ENCODE measurements around the gene ZFP36. TPM values are rescaled to one million over a fixed set of nuclear protein-coding genes. Genes with fewer than 3 reads are reported as not detected.
"Not testable (repeated sequence)": the region's sequence is repeated elsewhere in the genome, so short reads cannot be mapped to it uniquely, and the experiment has no call there.

Gene ZFP36
- total and polyA plus RNA-seq, 2 donors (not counting 1 experiment from before 2014, with no cell fraction given): 5.6 to 11.4 TPM

DNA sequence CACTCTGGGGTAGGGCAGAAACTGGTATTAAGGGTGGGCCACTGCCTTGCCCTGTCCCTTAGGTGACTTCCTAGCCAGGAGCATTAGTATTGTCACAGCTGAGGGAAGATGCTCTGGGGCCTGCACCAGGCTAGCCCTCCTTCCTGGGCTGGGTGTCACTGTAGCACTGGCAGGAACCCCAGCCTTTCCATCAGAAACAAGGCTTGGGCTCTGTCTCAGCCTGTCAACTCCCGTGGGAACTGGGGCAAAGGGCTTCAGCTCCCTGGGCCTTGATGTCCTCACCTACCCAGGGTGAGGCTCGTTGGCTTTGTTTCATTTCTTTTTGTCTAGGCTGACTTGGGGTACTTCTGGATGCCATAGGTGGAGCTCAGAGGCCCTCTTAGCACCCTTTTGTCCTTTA lies 33.7 kb upstream of the ZFP36 start:
- peaks cover 4% of the 10 kb centered on the region for H3K79me2 ChIP-seq (ENCODE audit: control insufficient read depth, insufficient read depth, low read length)
- H3K9ac ChIP-seq (ENCODE audit: insufficient read depth, low read length): peak overlapping the region; percentile 29
- peak overlapping the region; percentile 30 for H3K4me2 ChIP-seq (ENCODE audit: extremely low read depth, insufficient read depth, low read length)

DNA sequence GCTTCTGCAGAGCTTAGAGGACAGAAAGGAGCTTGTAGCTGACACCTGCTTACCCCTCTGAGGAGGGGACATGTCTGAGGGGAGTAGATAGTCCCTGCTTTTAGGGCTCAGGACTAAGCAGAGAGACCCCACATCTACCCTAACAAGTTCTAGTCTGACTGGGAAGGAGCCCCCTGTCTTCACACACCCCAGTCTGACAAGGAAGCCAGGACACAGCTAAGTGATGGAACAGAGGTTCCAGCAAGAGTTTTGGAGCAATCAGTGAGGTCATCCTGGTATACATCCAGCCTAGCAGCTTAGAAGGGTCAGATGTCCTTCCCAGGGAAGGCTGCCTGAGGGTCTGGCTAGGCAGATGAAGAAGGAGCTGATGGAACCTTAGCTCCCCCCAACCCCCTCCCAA lies 30.7 kb upstream of the ZFP36 start:
- H3K9me3 ChIP-seq (ENCODE audit: control insufficient read depth, insufficient read depth, low read depth, low read length): no peaks in the 10 kb centered on the region
- no peak overlapping the region for H3K4me2 ChIP-seq (ENCODE audit: extremely low read depth, insufficient read depth, low read length)
- H2AFZ ChIP-seq (ENCODE audit: low read length): no peak overlapping the region
- no peak overlapping the region for H3K27ac ChIP-seq (ENCODE audit: insufficient read depth, low read length)
- H3K4me1 ChIP-seq (ENCODE audit: control insufficient read depth, extremely low read depth, insufficient read depth, low read length): peaks cover 18% of the 10 kb centered on the region
- peaks cover 4% of the 10 kb centered on the region for H3K79me2 ChIP-seq (ENCODE audit: control insufficient read depth, insufficient read depth, low read length)
- H3K36me3 ChIP-seq (ENCODE audit: control insufficient read depth, insufficient read depth, low read length): peaks cover 32% of the 10 kb centered on the region
- TF ChIP-seq, protein P1, sequence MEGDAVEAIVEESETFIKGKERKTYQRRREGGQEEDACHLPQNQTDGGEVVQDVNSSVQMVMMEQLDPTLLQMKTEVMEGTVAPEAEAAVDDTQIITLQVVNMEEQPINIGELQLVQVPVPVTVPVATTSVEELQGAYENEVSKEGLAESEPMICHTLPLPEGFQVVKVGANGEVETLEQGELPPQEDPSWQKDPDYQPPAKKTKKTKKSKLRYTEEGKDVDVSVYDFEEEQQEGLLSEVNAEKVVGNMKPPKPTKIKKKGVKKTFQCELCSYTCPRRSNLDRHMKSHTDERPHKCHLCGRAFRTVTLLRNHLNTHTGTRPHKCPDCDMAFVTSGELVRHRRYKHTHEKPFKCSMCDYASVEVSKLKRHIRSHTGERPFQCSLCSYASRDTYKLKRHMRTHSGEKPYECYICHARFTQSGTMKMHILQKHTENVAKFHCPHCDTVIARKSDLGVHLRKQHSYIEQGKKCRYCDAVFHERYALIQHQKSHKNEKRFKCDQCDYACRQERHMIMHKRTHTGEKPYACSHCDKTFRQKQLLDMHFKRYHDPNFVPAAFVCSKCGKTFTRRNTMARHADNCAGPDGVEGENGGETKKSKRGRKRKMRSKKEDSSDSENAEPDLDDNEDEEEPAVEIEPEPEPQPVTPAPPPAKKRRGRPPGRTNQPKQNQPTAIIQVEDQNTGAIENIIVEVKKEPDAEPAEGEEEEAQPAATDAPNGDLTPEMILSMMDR (conservative IDR thresholded peaks at IDR 0.05 in 1 of 2, IDR thresholded peaks at IDR 0.05 in 1 of 2; ENCODE audit: low read depth in 1 of 2, low read length in 2 of 2): no peak
- TF ChIP-seq EZH2 (IDR thresholded peaks at IDR 0.05; ENCODE audit: low read length, missing control alignments): no peak
- no peaks in the 10 kb centered on the region for H3K27me3 ChIP-seq (ENCODE audit: control insufficient read depth, insufficient read depth, low read length)
- H3K9ac ChIP-seq (ENCODE audit: insufficient read depth, low read length): no peak overlapping the region
- no peak overlapping the region for H3K4me3 ChIP-seq (replicated peaks in 1 of 4; ENCODE audit: control extremely low read depth in 1 of 4, insufficient read depth in 1 of 4, low read depth in 3 of 4, low read length in 4 of 4)
- no peaks in the 10 kb centered on the region for H4K20me1 ChIP-seq (ENCODE audit: control insufficient read depth, extremely low read depth, insufficient read depth, low read length)
- no peak for DNase-seq (ENCODE audit: low read depth in 2 of 2)

More for the DNA sequence above, 33.7 kb upstream of the ZFP36 start:
- H3K4me3 ChIP-seq (replicated peaks in 1 of 4; ENCODE audit: control extremely low read depth in 1 of 4, insufficient read depth in 1 of 4, low read depth in 3 of 4, low read length in 4 of 4): peak overlapping the region in 1 of 4 experiments; percentile 27
- H3K4me1 ChIP-seq (ENCODE audit: control insufficient read depth, extremely low read depth, insufficient read depth, low read length): peaks cover 18% of the 10 kb centered on the region
- H3K27me3 ChIP-seq (ENCODE audit: control insufficient read depth, insufficient read depth, low read length): no peaks in the 10 kb centered on the region
- H3K9me3 ChIP-seq (ENCODE audit: control insufficient read depth, insufficient read depth, low read depth, low read length): no peaks in the 10 kb centered on the region
- H2AFZ ChIP-seq (ENCODE audit: low read length): no peak overlapping the region
- H3K36me3 ChIP-seq (ENCODE audit: control insufficient read depth, insufficient read depth, low read length): peaks cover 26% of the 10 kb centered on the region
- peak overlapping the region; percentile 82 for H3K27ac ChIP-seq (ENCODE audit: insufficient read depth, low read length)
- TF ChIP-seq, protein P1 (conservative IDR thresholded peaks at IDR 0.05 in 1 of 2, IDR thresholded peaks at IDR 0.05 in 1 of 2; ENCODE audit: low read depth in 1 of 2, low read length in 2 of 2): no peak
- TF ChIP-seq EZH2 (IDR thresholded peaks at IDR 0.05; ENCODE audit: low read length, missing control alignments): no peak
- DNase-seq (ENCODE audit: low read depth in 2 of 2): peak in 1 of 2 donors; percentile 54
- no peaks in the 10 kb centered on the region for H4K20me1 ChIP-seq (ENCODE audit: control insufficient read depth, extremely low read depth, insufficient read depth, low read length)

DNA sequence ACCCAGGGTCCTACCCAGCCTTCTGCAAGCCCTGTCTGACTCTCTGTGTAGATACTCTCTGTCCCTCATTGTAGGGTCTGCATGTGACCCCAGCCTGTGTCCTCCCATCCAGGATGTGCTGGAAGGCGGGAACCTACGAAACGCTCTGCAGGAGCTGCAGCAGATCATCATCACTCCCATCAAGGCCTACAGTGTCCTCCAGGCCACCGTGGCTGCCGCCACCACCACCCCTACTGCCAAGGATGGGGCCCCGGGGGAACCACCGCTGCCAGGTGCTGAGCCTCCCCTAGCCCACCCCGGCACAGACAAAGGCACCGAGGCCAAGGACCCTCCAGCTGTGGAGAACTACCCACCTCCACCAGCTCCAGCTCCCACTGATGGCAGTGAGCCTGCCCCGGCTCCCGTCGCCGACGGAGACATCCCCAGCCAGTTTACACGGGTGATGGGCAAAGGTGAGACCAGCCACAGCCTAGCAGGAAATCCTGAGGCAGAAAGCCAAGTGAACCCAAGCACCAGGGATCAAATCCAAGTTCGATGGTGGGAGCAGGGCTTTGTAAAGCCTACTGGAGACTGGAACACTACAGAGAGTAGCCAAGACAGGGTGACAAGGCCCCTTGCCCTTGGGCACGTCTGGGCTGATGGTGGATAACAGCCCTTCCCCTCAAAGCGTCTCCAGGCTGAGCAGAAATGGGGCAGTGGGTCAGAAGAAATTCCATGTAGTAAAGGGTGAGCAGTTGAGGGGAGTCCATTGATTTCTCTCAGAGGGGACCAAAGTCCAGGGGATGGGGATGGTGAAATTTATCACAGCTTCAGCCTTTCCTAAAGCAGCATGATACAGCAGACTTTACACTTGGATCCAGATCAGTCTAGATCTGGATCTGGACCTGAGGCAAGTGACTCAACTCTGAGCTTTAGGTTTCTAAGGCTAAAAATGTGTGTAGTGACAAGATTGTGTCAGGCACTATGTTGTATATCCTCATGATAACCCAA lies 29.0 kb upstream of the ZFP36 start:
- Histone ChIP-seq H2AFZ (ENCODE audit: low read length) (no peak overlapping the region), H3K27me3 (ENCODE audit: control insufficient read depth, insufficient read depth, low read length) (no peaks in the 10 kb centered on the region), H3K27ac (ENCODE audit: insufficient read depth, low read length) (peak overlapping the region; percentile 10), H3K9me3 (ENCODE audit: control insufficient read depth, insufficient read depth, low read depth, low read length) (no peaks in the 10 kb centered on the region), H3K36me3 (ENCODE audit: control insufficient read depth, insufficient read depth, low read length) (peaks cover 38% of the 10 kb centered on the region), H3K9ac (ENCODE audit: insufficient read depth, low read length) (no peak overlapping the region), H3K4me3 (replicated peaks in 1 of 4; ENCODE audit: control extremely low read depth in 1 of 4, insufficient read depth in 1 of 4, low read depth in 3 of 4, low read length in 4 of 4) (no peak overlapping the region), H3K4me1 (ENCODE audit: control insufficient read depth, extremely low read depth, insufficient read depth, low read length) (peaks cover 8% of the 10 kb centered on the region), H4K20me1 (ENCODE audit: control insufficient read depth, extremely low read depth, insufficient read depth, low read length) (no peaks in the 10 kb centered on the region), H3K4me2 (ENCODE audit: extremely low read depth, insufficient read depth, low read length) (no peak overlapping the region), H3K79me2 (ENCODE audit: control insufficient read depth, insufficient read depth, low read length) (peaks cover 4% of the 10 kb centered on the region)
- TF ChIP-seq, protein P1 (conservative IDR thresholded peaks at IDR 0.05 in 1 of 2, IDR thresholded peaks at IDR 0.05 in 1 of 2; ENCODE audit: low read depth in 1 of 2, low read length in 2 of 2): no peak
- TF ChIP-seq EZH2 (IDR thresholded peaks at IDR 0.05; ENCODE audit: low read length, missing control alignments): no peak
- DNase-seq (ENCODE audit: low read depth in 2 of 2): no peak

- H4K20me1 ChIP-seq (ENCODE audit: control insufficient read depth, extremely low read depth, insufficient read depth, low read length); H3K4me2 ChIP-seq (ENCODE audit: extremely low read depth, insufficient read depth, low read length); H3K9ac ChIP-seq (ENCODE audit: insufficient read depth, low read length); DNase-seq (ENCODE audit: low read depth in 2 of 2); H3K27ac ChIP-seq (ENCODE audit: insufficient read depth, low read length); H3K4me3 ChIP-seq (replicated peaks in 1 of 4; ENCODE audit: control extremely low read depth in 1 of 4, insufficient read depth in 1 of 4, low read depth in 3 of 4, low read length in 4 of 4); H3K4me1 ChIP-seq (ENCODE audit: control insufficient read depth, extremely low read depth, insufficient read depth, low read length); H3K27me3 ChIP-seq (ENCODE audit: control insufficient read depth, insufficient read depth, low read length); H2AFZ ChIP-seq (ENCODE audit: low read length); H3K9me3 ChIP-seq (ENCODE audit: control insufficient read depth, insufficient read depth, low read depth, low read length); H3K79me2 ChIP-seq (ENCODE audit: control insufficient read depth, insufficient read depth, low read length): not testable (repeated sequence)
- H3K36me3 ChIP-seq (ENCODE audit: control insufficient read depth, insufficient read depth, low read length): peaks cover 45% of the 10 kb centered on the region
Observed at GRCh38 chr19:39379366-39379765, 27.3 kb upstream of the ZFP36 start.

Data from fibroblast of lung (primary cell).